H1 (cell line): ENCODE results near the gene MAGEB4. TPM values are rescaled to one million over a fixed set of nuclear protein-coding genes. Genes with fewer than 3 reads are reported as not detected.

Source experiments
- CTCF ChIA-PET: fragments of 300-600 bp; sonication (Branson Sonifier 250); formaldehyde crosslinking; loops from one replicate; lab custom pipeline; 2021; ENCODE audit not compliant: partially characterized antibody; lab: Charles Lee
- POLR2A ChIA-PET: fragments of 300-600 bp; sonication (Branson Sonifier 250); formaldehyde crosslinking; loops from one replicate; lab custom pipeline; 2021; ENCODE audit warnings: inconsistent platforms; ENCODE audit not compliant: partially characterized antibody; lab: Charles Lee
- DNase-seq, 2 experiments: peaks; one replicate each; pipeline versions ENCODE4 v3.0.0 to v3.0.0-alpha.2; 2010 to 2022; ENCODE audit warnings: low spot score in 2 of 2, low read depth in 1 of 2, mixed read lengths in 1 of 2
- FAIRE-seq: peaks from 2 replicates; lab custom pipeline; 2011; peaks lifted over from hg19 to GRCh38; lab: Jason Lieb, UNC
- H2AFZ ChIP-seq: 2 replicates; pipeline ENCODE4 v1.8.1; 2012; ENCODE audit warnings: low read length, inconsistent platforms
- H2AK5ac ChIP-seq: 2 replicates; pipeline ENCODE4 v1.6.1; 2013; ENCODE audit warnings: low read depth, low read length
- H2BK120ac ChIP-seq: replicated peaks from 2 replicates; pipeline ENCODE3; 2013; ENCODE audit warnings: low read depth, low read length, inconsistent platforms
- H2BK12ac ChIP-seq: 2 replicates; pipeline ENCODE4 v1.6.1; 2013; ENCODE audit warnings: low read depth, low read length
- H2BK15ac ChIP-seq: 2 replicates; pipeline ENCODE4 v1.6.1; 2013; ENCODE audit warnings: low read length
- H2BK20ac ChIP-seq: 2 replicates; pipeline ENCODE4 v1.6.1; 2013; ENCODE audit warnings: low read length
- H2BK5ac ChIP-seq: 2 replicates; pipeline ENCODE4 v1.6.1; 2013; ENCODE audit warnings: low read depth, low read length
- H3K14ac ChIP-seq: 2 replicates; pipeline ENCODE4 v1.6.1; 2013; ENCODE audit warnings: inconsistent platforms; ENCODE audit not compliant: insufficient read length
- H3K18ac ChIP-seq: 2 replicates; pipeline ENCODE4 v1.6.1; 2013; ENCODE audit warnings: low read length; ENCODE audit errors: extremely low read depth
- H3K23ac ChIP-seq: 2 replicates; pipeline ENCODE4 v1.6.1; 2013; ENCODE audit warnings: inconsistent platforms; ENCODE audit not compliant: insufficient read length
- H3K23me2 ChIP-seq: 2 replicates; pipeline ENCODE4 v1.6.1; 2013; ENCODE audit warnings: low read depth, low read length
- H3K27ac ChIP-seq: 2 replicates; pipeline ENCODE4 v1.6.1; 2011; ENCODE audit warnings: low read depth, low read length, inconsistent platforms
- H3K27me3 ChIP-seq, 4 experiments: replicated peaks in 1 of 4; 1 replicate in 1 of 4; 2 replicates in 3 of 4; pipeline versions ENCODE4 v1.6.1 to v1.8.1; 2011 to 2013; ENCODE audit warnings: low read length in 3 of 4, mild to moderate bottlenecking in 3 of 4, inconsistent platforms in 2 of 4, mixed read lengths in 2 of 4, moderate library complexity in 1 of 4; ENCODE audit not compliant: control insufficient read depth in 3 of 4, insufficient read depth in 3 of 4; ENCODE audit errors: extremely low read depth in 1 of 4
- H3K36me3 ChIP-seq, 4 experiments: 2 replicates each; pipeline versions ENCODE4 v1.6.1 to v1.8.1; 2011 to 2013; ENCODE audit warnings: mild to moderate bottlenecking in 4 of 4, low read length in 3 of 4, moderate library complexity in 2 of 4, control low read depth in 1 of 4, inconsistent platforms in 1 of 4; ENCODE audit not compliant: insufficient read depth in 4 of 4, control insufficient read depth in 2 of 4
- H3K4ac ChIP-seq: replicated peaks from 2 replicates; pipeline ENCODE3; 2013; ENCODE audit warnings: low read length, low read depth, mixed read lengths, inconsistent platforms; ENCODE audit not compliant: insufficient read length
- H3K4me1 ChIP-seq, 4 experiments: replicated peaks in 1 of 4; 1 replicate in 1 of 4; 2 replicates in 3 of 4; pipeline versions ENCODE4 v1.6.1 to v1.8.1; 2011 to 2013; ENCODE audit warnings: low read length in 3 of 4, inconsistent platforms in 2 of 4, mixed read lengths in 1 of 4; ENCODE audit not compliant: insufficient read depth in 4 of 4, control insufficient read depth in 3 of 4
- H3K4me2 ChIP-seq, 2 experiments: 2 replicates each; pipeline versions ENCODE4 v1.6.1 to v1.8.1; 2011 to 2013; ENCODE audit warnings: low read depth in 2 of 2, low read length in 2 of 2, control low read depth in 1 of 2, inconsistent platforms in 1 of 2, mild to moderate bottlenecking in 1 of 2; ENCODE audit not compliant: insufficient read depth in 1 of 2
- H3K4me3 ChIP-seq, 4 experiments: fragments of 200-600, 300-600 bp in 1 of 4; sonication (generic), shearing (Covaris generic), sonication (Bioruptor Twin) in 1 of 4; 2 replicates each; pipeline versions ENCODE4 v1.5.1 to v1.8.1; 2011 to 2016; ENCODE audit warnings: low read length in 4 of 4, low read depth in 3 of 4, control low read depth in 2 of 4, inconsistent platforms in 2 of 4, mild to moderate bottlenecking in 2 of 4, mixed read lengths in 1 of 4, moderate library complexity in 1 of 4; ENCODE audit not compliant: insufficient read depth in 2 of 4; ENCODE audit errors: extremely low read depth in 1 of 4
- H3K56ac ChIP-seq: replicated peaks from 2 replicates; pipeline ENCODE3; 2013; ENCODE audit warnings: low read depth, mild to moderate bottlenecking, mixed read lengths, low read length, inconsistent platforms; ENCODE audit not compliant: insufficient read length
- H3K79me1 ChIP-seq: 2 replicates; pipeline ENCODE4 v1.6.1; 2013; ENCODE audit warnings: low read depth, low read length, control low read depth
- H3K79me2 ChIP-seq, 2 experiments: 2 replicates each; pipeline versions ENCODE4 v1.6.1 to v1.8.1; 2012 to 2013; ENCODE audit warnings: low read length in 2 of 2, mild to moderate bottlenecking in 2 of 2, inconsistent platforms in 1 of 2; ENCODE audit not compliant: insufficient read depth in 2 of 2, control insufficient read depth in 1 of 2
- H3K9ac ChIP-seq, 4 experiments: replicated peaks in 1 of 4; 1 replicate in 1 of 4; 2 replicates in 3 of 4; pipeline versions ENCODE4 v1.6.1 to v1.8.1; 2011 to 2013; ENCODE audit warnings: low read depth in 3 of 4, low read length in 3 of 4, control low read depth in 2 of 4, mild to moderate bottlenecking in 2 of 4, moderate library complexity in 2 of 4, inconsistent platforms in 1 of 4; ENCODE audit errors: extremely low read depth in 1 of 4
- H3K9me3 ChIP-seq, 2 experiments: 2 replicates each; pipeline versions ENCODE4 v1.6.1 to v1.8.1; 2012 to 2013; ENCODE audit warnings: mild to moderate bottlenecking in 2 of 2, moderate library complexity in 2 of 2, control low read depth in 1 of 2, inconsistent platforms in 1 of 2, low read depth in 1 of 2, low read length in 1 of 2, mixed read lengths in 1 of 2; ENCODE audit not compliant: insufficient read depth in 2 of 2
- H4K20me1 ChIP-seq, 2 experiments: replicated peaks in 1 of 2; 2 replicates each; pipeline versions ENCODE3 to v1.8.1; 2011 to 2013; ENCODE audit warnings: inconsistent platforms in 2 of 2, low read length in 2 of 2, mild to moderate bottlenecking in 1 of 2; ENCODE audit not compliant: insufficient read depth in 2 of 2, control insufficient read depth in 1 of 2
- H4K5ac ChIP-seq: 2 replicates; pipeline ENCODE4 v1.6.1; 2013; ENCODE audit warnings: low read length, low read depth, mixed read lengths, inconsistent platforms; ENCODE audit not compliant: insufficient read length
- H4K8ac ChIP-seq: 2 replicates; pipeline ENCODE4 v1.8.0; 2013; ENCODE audit warnings: mild to moderate bottlenecking, moderate library complexity, low read length, inconsistent platforms; ENCODE audit not compliant: insufficient read depth; ENCODE audit errors: extremely low read depth
- H4K91ac ChIP-seq: replicated peaks from 2 replicates; pipeline ENCODE3; 2013; ENCODE audit warnings: low read length, mixed read lengths, inconsistent platforms; ENCODE audit not compliant: insufficient read length
- GTF2F1 ChIP-seq: IDR thresholded peaks from 2 replicates; pipeline ENCODE4 v1.6.1; 2012; ENCODE audit warnings: low read depth, low read length, improper control_type of control experiment, borderline replicate concordance
- JUND ChIP-seq: IDR thresholded peaks from 2 replicates; pipeline ENCODE4 v1.6.1; 2011; ENCODE audit warnings: mild to moderate bottlenecking, improper control_type of control experiment, low read length
- WGBS, 2 experiments: shearing (Covaris generic) in 1 of 2; methylation state at CpG; one replicate each; pipeline versions ENCODE4 v1.1.6 to v1.1.7; 2013 to 2015; ENCODE audit warnings: low lambda C conversion rate in 2 of 2, mixed read lengths in 2 of 2, inconsistent platforms in 1 of 2, low coverage in 1 of 2, missing lambda C conversion rate in 1 of 2; ENCODE audit not compliant: insufficient replicate concordance in 2 of 2, insufficient coverage in 1 of 2, insufficient read length in 1 of 2; ENCODE audit errors: extremely low coverage in 1 of 2, missing lambda C conversion rate in 1 of 2; 5-methylcytosine and 5-hydroxymethylcytosine counted together
- polyA plus RNA-seq, 7 experiments: library from polyadenylated mRNA; depleted of rRNA in 3 of 7; stranded (reverse) in 5 of 7; unstranded in 2 of 7; fragments of >200 nt in 5 of 7; fragments of 200-250 nt in 2 of 7; gene quantifications; 1 replicate in 5 of 7; 2 replicates in 1 of 7; 4 replicates in 1 of 7; pipeline versions ENCODE4 v1.2.1 to v1.2.3, GENCODE V29; 2011 to 2013; ENCODE audit warnings: missing spikeins in 2 of 7, mixed read lengths in 2 of 7
- total RNA-seq: library from RNA; stranded (reverse); fragmentation: NEBNext Ultra II Directional; extraction: Animal tissue kit (Norgen Biotek cat#: 25700); gene quantifications from 2 replicates; pipeline ENCODE4 v1.2.1, GENCODE V29; 2021

MAGEB4 gene
- total and polyA plus RNA-seq, 2 of the 8 experiments (the other 6 are each of a cell fraction or from before 2014, with no cell fraction given) = not detected

DNA sequence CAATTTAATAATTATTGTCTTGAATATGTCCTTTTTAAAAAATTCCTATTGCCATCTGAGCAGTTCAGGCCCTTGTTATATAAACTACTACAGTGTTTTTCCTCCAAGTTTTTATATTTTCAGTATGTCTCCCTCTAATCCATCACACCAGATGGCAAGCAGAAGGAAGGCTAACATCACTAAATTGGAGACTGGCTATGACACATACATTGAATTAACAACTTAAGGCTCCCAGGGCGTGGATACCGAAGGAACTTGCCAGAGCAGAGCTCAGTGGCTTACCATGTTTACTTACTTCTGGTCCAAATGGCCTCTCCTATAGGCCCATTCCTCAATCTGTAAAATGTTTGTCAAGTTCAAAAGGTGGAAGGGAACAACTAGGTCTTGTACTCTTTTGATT is 18.1 kb downstream of the MAGEB4 start:
- no peak for FAIRE-seq
- Histone ChIP-seq H3K9ac (no peak overlapping the region), H3K79me2 (no peaks in the 10 kb centered on the region), H2BK20ac (no peak overlapping the region), H4K8ac (no peak overlapping the region), H2BK5ac (no peak overlapping the region), H3K14ac (no peak overlapping the region), H3K56ac (no peak overlapping the region), H3K27ac (no peak overlapping the region), H2AK5ac (no peak overlapping the region), H3K27me3 (no peaks in the 10 kb centered on the region), H3K36me3 (no peaks in the 10 kb centered on the region), H4K20me1 (no peaks in the 10 kb centered on the region), H2BK12ac (no peak overlapping the region), H4K5ac (no peak overlapping the region), H3K4me2 (no peak overlapping the region), H3K23me2 (no peaks in the 10 kb centered on the region), H3K4ac (no peak overlapping the region), H2BK15ac (no peak overlapping the region), H2BK120ac (no peak overlapping the region), H2AFZ (no peak overlapping the region), H4K91ac (no peak overlapping the region), H3K9me3 (peaks cover 5 to 14% of the 10 kb centered on the region in 2 experiments; a peak in 2 of 4 replicates), H3K4me1 (no peaks in the 10 kb centered on the region), H3K23ac (no peak overlapping the region), H3K18ac (no peak overlapping the region), H3K4me3 (no peak overlapping the region), H3K79me1 (no peaks in the 10 kb centered on the region)
- no peak for DNase-seq
- WGBS, 2 experiments = 81% methylated on average over 2 of the region's 2 CpGs; no CpG with 5 or more reads in 1 of the 2 experiments
- POLR2A ChIA-PET = no interaction called here
- CTCF ChIA-PET = no interaction called here
- TF ChIP-seq GTF2F1 (no peak), JUND (no peak)
